ENCODE data around the gene CES2. TPM values are rescaled to one million over a fixed set of nuclear protein-coding genes. Genes with fewer than 3 reads are reported as not detected.

CES2 gene
- total RNA-seq, 1 experiment from 2014 or later = 35.4 TPM

DNA sequence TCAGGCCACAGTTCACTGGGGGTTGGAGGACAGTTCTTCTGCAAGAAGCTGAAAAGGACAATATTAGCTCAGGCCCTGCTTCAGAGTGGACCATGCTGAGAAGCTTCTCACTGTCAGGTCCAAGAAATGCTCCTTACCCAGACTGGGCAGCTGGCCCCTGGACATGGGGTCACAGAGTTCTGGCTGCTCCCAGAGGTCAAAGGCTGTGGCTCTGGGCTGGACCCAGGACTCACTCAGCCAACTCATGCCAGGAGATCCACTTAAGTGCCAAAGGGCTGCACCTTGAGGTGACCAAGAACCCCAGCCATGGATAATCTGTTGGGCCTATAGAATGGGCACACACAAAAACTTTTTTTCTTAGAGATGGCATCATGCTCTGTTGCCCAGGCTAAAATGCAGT, 4.0 kb downstream of the CES2 start:
- BruUV-seq (replicated peaks) = no TSS peak
- intact Hi-C loops (cut with micrococcal nuclease) = no loop called here

More for the DNA sequence above, 4.0 kb downstream of the CES2 start:
- no peak overlapping the region for H2AFZ ChIP-seq (ENCODE audit: low read depth, low read length, poor library complexity, severe bottlenecking)
- ChIA-PET RAD21 (ENCODE audit: low non-redundant PET in 1 of 2, low total read pairs in 2 of 2, uncharacterized antibody in 2 of 2, unreplicated experiment in 2 of 2) (no interaction called here), CTCF (no interaction called here), POLR2A (no interaction called here)
- H3K4me3 ChIP-seq (replicated peaks in 1 of 2; ENCODE audit: low read depth in 1 of 2, low read length in 2 of 2) = no peak overlapping the region
- H3K9me2 ChIP-seq (ENCODE audit: insufficient read depth) = no peaks in the 10 kb centered on the region
- no peaks in the 10 kb centered on the region for H4K20me1 ChIP-seq (ENCODE audit: insufficient read depth)
- H3K9me3 ChIP-seq (ENCODE audit: control insufficient read depth in 1 of 2, insufficient read depth in 1 of 2, low read depth in 1 of 2, low read length in 2 of 2) = no peaks in the 10 kb centered on the region
- peaks cover 29 to 33% of the 10 kb centered on the region in 2 experiments; a peak in 3 of 4 replicates for H3K36me3 ChIP-seq (ENCODE audit: control insufficient read depth in 1 of 2, insufficient read depth in 2 of 2, low read length in 2 of 2)
- peaks cover 37% of the 10 kb centered on the region for H3K79me2 ChIP-seq (ENCODE audit: insufficient read depth, low read length)
- H3K4me2 ChIP-seq (ENCODE audit: low read length) = no peak overlapping the region
- no peaks in the 10 kb centered on the region for H3K27me3 ChIP-seq (ENCODE audit: insufficient read depth, low read length)
- DNase-seq (ENCODE audit: low read depth, low spot score) (no peak), ATAC-seq (no peak)
- H3K4me1 ChIP-seq (ENCODE audit: control insufficient read depth in 1 of 2, insufficient read depth in 2 of 2, low read length in 2 of 2) = peaks cover 0 to 13% of the 10 kb centered on the region in 2 experiments; a peak in 2 of 4 replicates
- no peak for TF ChIP-seq JUND (IDR thresholded peaks at IDR 0.05)
- no peak for TF ChIP-seq EGR1 (IDR thresholded peaks at IDR 0.05; ENCODE audit: low read depth)
- no peak for TF ChIP-seq POLR2A (IDR thresholded peaks at IDR 0.05; ENCODE audit: borderline replicate concordance, extremely low read depth, insufficient read depth, insufficient read length)
- TF ChIP-seq ATF3 (IDR thresholded peaks at IDR 0.05) = no peak
- TF ChIP-seq FOSL1 (IDR thresholded peaks at IDR 0.05; ENCODE audit: low read depth) = no peak
- no peak for TF ChIP-seq ELF1 (IDR thresholded peaks at IDR 0.05; ENCODE audit: borderline replicate concordance, low read depth)
- TF ChIP-seq CEBPB (IDR thresholded peaks at IDR 0.05; ENCODE audit: low read depth) = no peak
- no peak for TF ChIP-seq RAD21 (IDR thresholded peaks at IDR 0.05; ENCODE audit: low read depth)
- no peak for TF ChIP-seq ZNF274 (IDR thresholded peaks at IDR 0.05; ENCODE audit: low read depth, low read length)
- no peak for TF ChIP-seq CTCF (IDR thresholded peaks at IDR 0.05 in 2 of 3, conservative IDR thresholded peaks at IDR 0.05 in 1 of 3; ENCODE audit: borderline replicate concordance in 1 of 3, insufficient read depth in 1 of 3, low read depth in 2 of 3, low read length in 2 of 3)
- TF ChIP-seq CBX3 (IDR thresholded peaks at IDR 0.05; ENCODE audit: low read depth) = no peak
- H3K9ac ChIP-seq (ENCODE audit: low read length) = no peak overlapping the region
- H3K27ac ChIP-seq (ENCODE audit: low read depth, low read length) = no peak overlapping the region

All from HCT116 (cell line).